Astrocyte (in vitro differentiated cells and primary cell): ENCODE results near the gene MYOD1.

ENCODE experiments used
- CTCF ChIP-seq: IDR thresholded peaks from 2 replicates; pipeline ENCODE4 v1.5.1; 2011; ENCODE audit warnings: low read depth, mild to moderate bottlenecking, inconsistent platforms, low read length, moderate library complexity; ENCODE audit not compliant: insufficient read depth
- EZH2 ChIP-seq: IDR thresholded peaks from 2 replicates; pipeline ENCODE4 v1.6.1; 2012; ENCODE audit warnings: mild to moderate bottlenecking, low read length, inconsistent platforms; ENCODE audit not compliant: insufficient read depth

- TF ChIP-seq CTCF (no peak), EZH2 (no peak)
Observed at GRCh38 chr11:17693531-17693930, 25.8 kb upstream of the MYOD1 start.
